Measurements from ENCODE around the gene MCRIP2. TPM values are rescaled to one million over a fixed set of nuclear protein-coding genes. Genes with fewer than 3 reads are reported as not detected.

The MCRIP2 gene
- total RNA-seq (10 to 100 TPM; 21.5 to 42.3 (median 31.3) TPM), polyA plus RNA-seq (10 to 100 TPM in 1 of 2 donors, under 1 TPM in 1; 0.98 to 22.9 TPM)
- long read RNA-seq, donor 1, transcript MCRIP2-203 (6 exons, 1,050 nt), result minor isoform, 7 of 40 reads
- long read RNA-seq, donor 1, transcript MCRIP2-206 (5 exons, 1,379 nt), result major isoform, 15 of 40 reads
- long read RNA-seq, donor 1, partial matches to known transcripts, result 15 of 40 reads
- long read RNA-seq, donor 1, other reads (novel, unspliced or antisense), result 1 of 40 reads
- long read RNA-seq, donor 2, transcript MCRIP2-201 (5 exons, 946 nt), result major isoform, 10 of 19 reads
- long read RNA-seq, donor 2, partial matches to known transcripts, result 0 of 19 reads
- long read RNA-seq, donor 2, other reads (novel, unspliced or antisense), result 0 of 19 reads
- long read RNA-seq, donor 3, transcript MCRIP2-206 (5 exons, 1,379 nt), result minor isoform, 5 of 32 reads
- long read RNA-seq, donor 3, transcript MCRIP2-203 (6 exons, 1,050 nt), result major isoform, 11 of 32 reads
- long read RNA-seq, donor 3, transcript MCRIP2-201 (5 exons, 946 nt), result minor isoform, 10 of 32 reads
- long read RNA-seq, donor 3, partial matches to known transcripts, result 3 of 32 reads
- long read RNA-seq, donor 3, other reads (novel, unspliced or antisense), result 1 of 32 reads

DNA sequence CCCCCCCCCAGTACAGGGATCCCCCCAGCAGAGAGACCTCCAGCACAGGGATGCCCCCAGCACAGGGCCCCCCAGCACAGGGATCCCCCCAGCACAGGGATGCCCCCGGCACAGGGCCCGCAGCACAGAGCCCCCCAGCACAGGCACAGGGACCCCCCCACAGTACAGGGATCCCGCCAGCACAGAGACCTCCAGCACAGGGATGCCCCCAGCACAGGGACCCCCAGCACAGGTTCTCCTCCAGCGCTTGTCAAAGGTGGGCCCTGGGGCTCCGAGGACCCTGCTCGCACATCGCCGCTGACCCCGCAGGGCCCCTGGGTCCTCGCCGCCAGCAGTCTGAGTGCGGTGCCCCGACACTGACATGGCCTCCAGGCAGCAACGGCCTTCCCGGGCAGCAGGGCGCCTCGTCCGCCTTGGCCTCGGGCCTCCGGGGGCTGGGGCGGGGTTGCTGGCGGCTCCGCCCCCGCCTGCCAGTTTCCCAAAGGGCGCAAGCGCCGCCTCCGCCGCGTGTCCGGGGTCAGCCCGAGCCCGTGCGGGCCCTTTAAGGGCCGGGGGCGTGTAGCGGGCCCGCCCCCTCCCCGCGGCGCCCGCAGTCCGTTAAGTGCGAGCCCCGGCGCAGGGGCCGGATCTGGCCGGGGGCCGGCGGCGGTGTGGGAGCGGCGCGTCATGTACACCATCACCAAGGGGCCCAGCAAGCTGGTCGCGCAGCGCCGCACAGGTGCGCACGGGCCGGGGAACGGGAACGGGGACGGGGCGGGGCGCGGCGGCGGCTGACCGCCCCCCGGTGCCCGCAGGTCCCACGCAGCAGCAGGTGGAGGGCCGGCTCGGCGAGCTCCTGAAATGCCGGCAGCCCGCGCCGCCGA, at the start of gene MCRIP2:
MCRIP2 (plus strand) TSS at position 503 of the 863 bp plus-strand sequence; CDS start at position 667, 164 bp downstream.
- intact Hi-C loops (cut with DNase I), result loop anchor here in 1 of 4 donors (5.0 kb wide), 1 partner anchor 59 kb away; no protein-coding TSS in a partner anchor
- TF ChIP-seq POLR2A (IDR thresholded peaks at IDR 0.05) (no peak), CTCF (IDR thresholded peaks at IDR 0.05) (no peak), EP300 (IDR thresholded peaks at IDR 0.05) (no peak)
- Histone ChIP-seq H3K4me1 (ENCODE audit: insufficient read depth) (peaks cover 17% of the 10 kb centered on the region), H3K9me3 (no peaks in the 10 kb centered on the region), H3K27ac (peak within 1 kb of the TSS; percentile 64 to 82), H3K36me3 (no peaks in the 10 kb centered on the region), H3K27me3 (no peaks in the 10 kb centered on the region), H3K4me3 (peak within 1 kb of the TSS; percentile 73)
- DNase-seq, result peak; percentile 85 to 92 (median 90)
- 1 to 2% (median 1%) methylated on average over 8 to 81 of the region's 81 CpGs for WGBS, 3 donors

DNA sequence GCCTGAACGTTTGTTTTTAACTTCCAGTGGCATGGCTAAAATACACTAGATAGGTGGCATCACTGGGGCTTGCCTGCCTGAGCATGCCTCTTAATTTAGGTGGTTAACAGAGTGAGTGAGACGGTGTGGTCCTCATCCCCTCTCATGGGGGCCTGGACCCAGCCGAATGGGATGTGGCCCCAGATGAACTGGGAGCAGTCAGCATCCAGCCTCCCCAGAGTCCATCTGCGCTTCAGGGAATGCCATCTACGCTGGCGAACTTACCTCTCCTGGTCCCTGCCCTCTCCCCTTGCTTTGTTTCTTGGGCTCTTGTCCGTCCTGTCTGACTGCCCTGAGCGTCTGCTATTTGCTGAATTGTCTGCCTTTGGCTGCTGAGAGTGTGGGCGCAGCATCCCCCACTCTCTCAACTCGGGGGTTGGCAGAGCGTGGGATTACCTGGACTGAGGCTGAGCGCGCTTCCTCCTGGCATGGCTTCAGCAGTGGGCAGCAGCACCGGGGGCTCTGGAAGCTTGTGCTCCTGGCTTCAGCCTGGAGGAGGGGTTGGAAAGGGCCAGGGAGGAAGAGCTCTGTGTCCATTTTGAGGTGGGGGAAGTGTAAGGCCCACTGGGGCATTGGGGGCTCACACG, 49.6 kb upstream of the MCRIP2 start:
- WGBS, 3 donors, result 84 to 86% (median 85%) methylated on average over 15 of the region's 15 CpGs

GRCh38 chr16:592518-593306, 48.9 kb upstream of the MCRIP2 start:
- H3K9me3 ChIP-seq, result no peaks in the 10 kb centered on the region
- no peaks in the 10 kb centered on the region for H3K27me3 ChIP-seq
- TF ChIP-seq EP300 (IDR thresholded peaks at IDR 0.05) (no peak), POLR2A (IDR thresholded peaks at IDR 0.05) (no peak)
- 75 to 80% (median 79%) methylated on average over 23 to 24 of the region's 24 CpGs for WGBS, 3 donors
- no peak overlapping the region for H3K27ac ChIP-seq
- peak in 1 of 5 donors; percentile 39 for DNase-seq
- H3K4me1 ChIP-seq (ENCODE audit: insufficient read depth), result peaks cover 13% of the 10 kb centered on the region
- intact Hi-C loops (cut with DNase I), result loop anchor here in 2 of 4 donors (5.0 kb wide), 2 partner anchors 35 to 45 kb away; partner anchors contain the start of gene METTL26 (in 1 of the 2)
- no peaks in the 10 kb centered on the region for H3K36me3 ChIP-seq
- H3K4me3 ChIP-seq, result no peak overlapping the region

More for the DNA sequence above, 49.6 kb upstream of the MCRIP2 start:
- Histone ChIP-seq H3K36me3 (no peaks in the 10 kb centered on the region), H3K9me3 (no peaks in the 10 kb centered on the region), H3K27me3 (no peaks in the 10 kb centered on the region), H3K4me3 (no peak overlapping the region), H3K4me1 (ENCODE audit: insufficient read depth) (peaks cover 13% of the 10 kb centered on the region), H3K27ac (no peak overlapping the region)
- intact Hi-C loops (cut with DNase I), result loop anchor here in 2 of 4 donors (5.0 kb wide), 2 partner anchors 35 to 45 kb away; partner anchors contain the start of gene METTL26 (in 1 of the 2)
- DNase-seq, result peak in 1 of 5 donors; percentile 29
- TF ChIP-seq POLR2A (IDR thresholded peaks at IDR 0.05) (no peak), CTCF (IDR thresholded peaks at IDR 0.05) (no peak), EP300 (IDR thresholded peaks at IDR 0.05) (no peak)

DNA sequence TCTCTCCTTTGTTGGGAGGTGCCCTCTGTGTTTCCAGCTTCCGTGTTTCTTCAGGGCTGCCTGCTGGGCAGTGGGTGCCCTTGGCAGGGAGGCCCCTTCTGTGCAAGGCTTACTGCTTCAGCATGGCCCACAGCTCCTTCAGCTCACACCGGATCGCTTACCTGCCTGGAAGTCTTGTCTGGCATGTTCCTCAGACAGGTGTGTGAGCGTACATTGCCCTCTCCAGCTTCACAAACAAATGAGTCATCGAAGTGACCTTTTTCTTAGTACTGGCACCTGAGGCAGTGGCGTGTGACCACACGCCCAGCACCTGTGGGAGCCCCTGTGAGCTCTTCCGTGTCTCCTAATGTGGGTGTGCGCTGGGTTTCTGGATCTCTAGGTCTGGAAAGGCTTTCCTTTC, 48.2 kb upstream of the MCRIP2 start:
- Histone ChIP-seq H3K4me3 (no peak overlapping the region), H3K27ac (no peak overlapping the region), H3K4me1 (ENCODE audit: insufficient read depth) (peaks cover 8% of the 10 kb centered on the region), H3K9me3 (no peaks in the 10 kb centered on the region), H3K36me3 (no peaks in the 10 kb centered on the region), H3K27me3 (no peaks in the 10 kb centered on the region)
- no peak for DNase-seq
- TF ChIP-seq EP300 (IDR thresholded peaks at IDR 0.05) (no peak), CTCF (IDR thresholded peaks at IDR 0.05) (no peak), POLR2A (IDR thresholded peaks at IDR 0.05) (no peak)
- 86 to 89% (median 87%) methylated on average over 9 of the region's 9 CpGs for WGBS, 3 donors
- intact Hi-C loops (cut with DNase I), result loop anchor here in 2 of 4 donors (5.0 kb wide), 2 partner anchors 34 to 44 kb away; partner anchors contain the start of gene METTL26 (in 1 of the 2)
